ENCODE measurements around the gene AGBL1. TPM values are rescaled to one million over a fixed set of nuclear protein-coding genes. Genes with fewer than 3 reads are reported as not detected.

The AGBL1 gene
- total RNA-seq, 1 experiment from 2014 or later: not detected

DNA sequence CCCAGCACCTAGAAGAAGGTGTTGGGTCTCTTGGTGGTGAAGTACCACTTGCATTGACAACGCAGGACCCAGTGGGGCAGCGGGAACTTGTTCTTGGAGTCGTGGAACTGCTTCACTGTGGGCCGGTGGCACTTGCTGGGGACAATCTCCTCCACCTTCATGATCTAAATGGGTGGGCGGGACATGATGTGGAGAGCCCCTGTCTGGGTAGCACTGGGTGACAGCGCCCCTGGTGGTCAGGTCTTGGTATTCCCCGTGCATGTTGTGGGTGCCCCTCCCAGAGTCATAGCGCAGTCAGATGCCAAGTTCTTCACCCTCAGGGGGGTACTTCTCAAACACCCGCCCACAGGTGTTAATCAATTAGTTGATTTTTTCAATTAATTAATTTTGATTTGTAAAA is 60.2 kb downstream of the AGBL1 start:
- Histone ChIP-seq H3K9me3 (ENCODE audit: control insufficient read depth, low read depth, low read length) (no peaks in the 10 kb centered on the region), H4K91ac (ENCODE audit: insufficient read length, low read depth, low read length) (no peak overlapping the region), H3K4ac (ENCODE audit: low read depth, low read length) (no peak overlapping the region), H3K56ac (ENCODE audit: insufficient read length, low read depth, low read length) (no peak overlapping the region), H2AK5ac (ENCODE audit: insufficient read length, low read length) (no peak overlapping the region), H3K79me1 (ENCODE audit: insufficient read depth, low read depth, low read length, poor library complexity, severe bottlenecking) (no peaks in the 10 kb centered on the region), H3T11ph (ENCODE audit: low read length) (no peak overlapping the region), H3K27me3 (ENCODE audit: insufficient read depth, low read length) (no peaks in the 10 kb centered on the region), H3K18ac (ENCODE audit: insufficient read length, low read depth, low read length) (no peak overlapping the region), H4K5ac (ENCODE audit: insufficient read length, low read depth, low read length) (no peak overlapping the region), H2BK15ac (ENCODE audit: low read depth, low read length) (no peak overlapping the region), H2AFZ (ENCODE audit: low read length) (no peak overlapping the region), H3K4me2 (ENCODE audit: insufficient read depth, insufficient read length, low read length) (no peak overlapping the region), H2BK120ac (ENCODE audit: low read depth, low read length, poor library complexity, severe bottlenecking) (no peak overlapping the region), H3K14ac (ENCODE audit: insufficient read depth, low read length) (no peak overlapping the region), H2BK5ac (ENCODE audit: insufficient read length, low read length) (no peak overlapping the region), H3K27ac (ENCODE audit: insufficient read length, low read depth, low read length) (no peak overlapping the region), H4K8ac (replicated peaks; ENCODE audit: insufficient read length, low read depth, low read length) (no peak overlapping the region), H3K23ac (ENCODE audit: insufficient read length, low read depth, low read length) (no peak overlapping the region), H3K23me2 (ENCODE audit: insufficient read length, low read depth, low read length, poor library complexity, severe bottlenecking) (no peaks in the 10 kb centered on the region), H3K4me1 (ENCODE audit: insufficient read depth, low read length) (no peaks in the 10 kb centered on the region), H3K79me2 (ENCODE audit: insufficient read depth, low read length) (no peaks in the 10 kb centered on the region), H2BK12ac (ENCODE audit: insufficient read length, low read depth, low read length) (no peak overlapping the region), H2BK20ac (ENCODE audit: low read depth, low read length, poor library complexity, severe bottlenecking) (no peak overlapping the region), H3K9ac (ENCODE audit: extremely low read depth, insufficient read length, low read length) (no peak overlapping the region), H4K20me1 (ENCODE audit: control insufficient read depth, insufficient read depth, insufficient read length) (no peaks in the 10 kb centered on the region)
- peak; percentile 84 for TF ChIP-seq CTCF (conservative IDR thresholded peaks at IDR 0.05)
- no peak overlapping the region for H3K4me3 Mint-ChIP-seq
- H3K27ac Mint-ChIP-seq: no peak overlapping the region
- H3K9me3 Mint-ChIP-seq: peaks cover 4 to 7% of the 10 kb centered on the region in 2 experiments; a peak in 3 of 5 replicates
- peak; percentile 73 for DNase-seq
- H3K36me3 Mint-ChIP-seq (ENCODE audit: insufficient read depth in 1 of 3, low read depth in 3 of 3): peaks cover 0 to 8% (median 3%) of the 10 kb centered on the region in 3 experiments; a peak in 3 of 7 replicates
- peaks cover 0 to 4% of the 10 kb centered on the region in 2 experiments; a peak in 1 of 4 replicates for H3K4me1 Mint-ChIP-seq
- H3K27me3 Mint-ChIP-seq (ENCODE audit: low read depth): no peaks in the 10 kb centered on the region; the same call in 1 of the 2 replicates
- WGBS (ENCODE audit: extremely low coverage, insufficient read length, low lambda C conversion rate): no CpG with 5 or more reads among the region's 9 CpGs

All from H9 (cell line).